A549 (cell line): ENCODE results near the gene MLLT3.

Experiments used
- E2F6 ChIP-seq: IDR thresholded peaks from 2 replicates; pipeline ENCODE4 v1.6.1; 2012; ENCODE audit warnings: low read depth, borderline replicate concordance
- EP300 ChIP-seq, 2 experiments: fragments of >200 bp; sonication (Bioruptor Twin); formaldehyde crosslinking; IDR thresholded peaks; 2 replicates in 1 of 2; 3 replicates in 1 of 2; pipeline ENCODE4 v1.6.1; 2016 to 2017
- GATA3 ChIP-seq: IDR thresholded peaks from 2 replicates; pipeline ENCODE4 v1.6.1; 2012; ENCODE audit warnings: borderline replicate concordance
- HDAC2 ChIP-seq: fragments of 200-600 bp; sonication (generic); IDR thresholded peaks from 2 replicates; pipeline ENCODE4 v1.6.1; 2016
- HOXB13 ChIP-seq: fragments of 250-450 bp; sonication (Bioruptor Pico); IDR thresholded peaks from 2 replicates; pipeline ENCODE4 v1.5.0; 2020; ENCODE audit warnings: low read depth, mild to moderate bottlenecking, moderate library complexity
- POLR2A ChIP-seq: IDR thresholded peaks from 2 replicates; pipeline ENCODE4 v1.6.1; 2012; ENCODE audit warnings: mild to moderate bottlenecking, low read length
- POLR2AphosphoS2 ChIP-seq: conservative IDR thresholded peaks from 2 replicates; pipeline ENCODE4 v1.6.1; 2012; ENCODE audit warnings: low read length, improper control_type of control experiment, inconsistent platforms
- RAD21 ChIP-seq, 2 experiments: fragments of >200 bp in 1 of 2; sonication (Bioruptor Twin) in 1 of 2; formaldehyde crosslinking in 1 of 2; IDR thresholded peaks in 1 of 2; conservative IDR thresholded peaks in 1 of 2; 2 replicates in 1 of 2; 3 replicates in 1 of 2; pipeline ENCODE4 v1.6.1; 2012 to 2018; ENCODE audit warnings: inconsistent platforms in 1 of 2
- RCOR1 ChIP-seq: fragments of 150-350 bp; IDR thresholded peaks from 2 replicates; pipeline ENCODE4 v1.6.1; 2014; ENCODE audit warnings: antibody characterized with exemption, low read length, low read depth
- REST ChIP-seq: fragments of 200-600 bp; sonication (generic); IDR thresholded peaks from 2 replicates; pipeline ENCODE4 v1.6.1; 2016; ENCODE audit warnings: antibody characterized with exemption, mild to moderate bottlenecking, moderate library complexity
- SMC3 ChIP-seq: fragments of >200 bp; sonication (Bioruptor Twin); formaldehyde crosslinking; IDR thresholded peaks from 3 replicates; pipeline ENCODE4 v1.6.1; 2018; ENCODE audit warnings: inconsistent platforms
- TF ChIP-seq, protein P1 (sequence below): IDR thresholded peaks from 2 replicates; pipeline ENCODE4 v1.6.1; 2012
- TF ChIP-seq, protein P2 (sequence below): fragments of >200 bp; sonication (Bioruptor Twin); formaldehyde crosslinking; IDR thresholded peaks from 3 replicates; pipeline ENCODE4 v1.5.1; 2016

GRCh38 chr9:20382460-20383071 is 239.7 kb downstream of the MLLT3 start:
- TF ChIP-seq GATA3 (no peak), POLR2AphosphoS2 (no peak), E2F6 (no peak), RAD21 (conservative IDR thresholded peaks at IDR 0.05 in 1 of 2, IDR thresholded peaks at IDR 0.05 in 1 of 2) (no peak), POLR2A (no peak), SMC3 (no peak), HOXB13 (CRISPR knock-in tag) (no peak), HDAC2 (no peak), RCOR1 (no peak), REST (no peak), EP300 (IDR thresholded peaks at IDR 0.05) (no peak)
- TF ChIP-seq, protein P1, sequence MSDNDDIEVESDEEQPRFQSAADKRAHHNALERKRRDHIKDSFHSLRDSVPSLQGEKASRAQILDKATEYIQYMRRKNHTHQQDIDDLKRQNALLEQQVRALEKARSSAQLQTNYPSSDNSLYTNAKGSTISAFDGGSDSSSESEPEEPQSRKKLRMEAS, result no peak
- TF ChIP-seq, protein P2, sequence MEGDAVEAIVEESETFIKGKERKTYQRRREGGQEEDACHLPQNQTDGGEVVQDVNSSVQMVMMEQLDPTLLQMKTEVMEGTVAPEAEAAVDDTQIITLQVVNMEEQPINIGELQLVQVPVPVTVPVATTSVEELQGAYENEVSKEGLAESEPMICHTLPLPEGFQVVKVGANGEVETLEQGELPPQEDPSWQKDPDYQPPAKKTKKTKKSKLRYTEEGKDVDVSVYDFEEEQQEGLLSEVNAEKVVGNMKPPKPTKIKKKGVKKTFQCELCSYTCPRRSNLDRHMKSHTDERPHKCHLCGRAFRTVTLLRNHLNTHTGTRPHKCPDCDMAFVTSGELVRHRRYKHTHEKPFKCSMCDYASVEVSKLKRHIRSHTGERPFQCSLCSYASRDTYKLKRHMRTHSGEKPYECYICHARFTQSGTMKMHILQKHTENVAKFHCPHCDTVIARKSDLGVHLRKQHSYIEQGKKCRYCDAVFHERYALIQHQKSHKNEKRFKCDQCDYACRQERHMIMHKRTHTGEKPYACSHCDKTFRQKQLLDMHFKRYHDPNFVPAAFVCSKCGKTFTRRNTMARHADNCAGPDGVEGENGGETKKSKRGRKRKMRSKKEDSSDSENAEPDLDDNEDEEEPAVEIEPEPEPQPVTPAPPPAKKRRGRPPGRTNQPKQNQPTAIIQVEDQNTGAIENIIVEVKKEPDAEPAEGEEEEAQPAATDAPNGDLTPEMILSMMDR, result no peak
